ENCODE measurements around the gene OR9Q1.

DNA sequence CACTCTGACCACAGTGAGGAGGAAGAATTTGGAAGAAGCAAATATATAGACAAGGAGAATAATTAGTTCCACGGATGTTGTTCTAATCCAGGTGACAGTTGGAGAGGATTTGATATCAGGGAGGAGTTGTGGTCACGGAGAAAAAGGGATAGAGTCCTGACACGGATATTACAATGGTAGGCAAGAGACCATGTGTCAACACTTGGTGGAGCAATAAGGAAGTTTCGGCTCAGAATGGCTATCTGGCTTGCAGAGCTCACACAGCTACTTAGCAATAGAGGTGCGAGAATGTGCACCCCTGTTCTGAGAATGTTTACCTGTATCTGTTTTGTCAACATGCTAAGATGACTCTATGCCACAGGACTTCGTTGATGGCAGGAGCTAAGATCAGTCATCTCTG, 154.8 kb downstream of the OR9Q1 start:
- TF ChIP-seq, protein P1, sequence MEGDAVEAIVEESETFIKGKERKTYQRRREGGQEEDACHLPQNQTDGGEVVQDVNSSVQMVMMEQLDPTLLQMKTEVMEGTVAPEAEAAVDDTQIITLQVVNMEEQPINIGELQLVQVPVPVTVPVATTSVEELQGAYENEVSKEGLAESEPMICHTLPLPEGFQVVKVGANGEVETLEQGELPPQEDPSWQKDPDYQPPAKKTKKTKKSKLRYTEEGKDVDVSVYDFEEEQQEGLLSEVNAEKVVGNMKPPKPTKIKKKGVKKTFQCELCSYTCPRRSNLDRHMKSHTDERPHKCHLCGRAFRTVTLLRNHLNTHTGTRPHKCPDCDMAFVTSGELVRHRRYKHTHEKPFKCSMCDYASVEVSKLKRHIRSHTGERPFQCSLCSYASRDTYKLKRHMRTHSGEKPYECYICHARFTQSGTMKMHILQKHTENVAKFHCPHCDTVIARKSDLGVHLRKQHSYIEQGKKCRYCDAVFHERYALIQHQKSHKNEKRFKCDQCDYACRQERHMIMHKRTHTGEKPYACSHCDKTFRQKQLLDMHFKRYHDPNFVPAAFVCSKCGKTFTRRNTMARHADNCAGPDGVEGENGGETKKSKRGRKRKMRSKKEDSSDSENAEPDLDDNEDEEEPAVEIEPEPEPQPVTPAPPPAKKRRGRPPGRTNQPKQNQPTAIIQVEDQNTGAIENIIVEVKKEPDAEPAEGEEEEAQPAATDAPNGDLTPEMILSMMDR (conservative IDR thresholded peaks at IDR 0.05; ENCODE audit: low read length): no peak
- no peak for TF ChIP-seq EZH2phosphoT487 (IDR thresholded peaks at IDR 0.05; ENCODE audit: borderline replicate concordance, low read depth, low read length)

Data from OCI-LY7 (cell line).